PC-3 (cell line): ENCODE measurements around the gene SH3PXD2A. TPM values are rescaled to one million over a fixed set of nuclear protein-coding genes. Genes with fewer than 3 reads are reported as not detected.

ENCODE experiments used
- ATAC-seq: fragments of 200-7000 bp; cut with Tn5 transposase; 2 replicates; pipeline ENCODE4 v1.9.1; 2020; ENCODE audit warnings: mild to moderate bottlenecking, moderate library complexity
- BruUV-seq: library from RNA; stranded (reverse); fragments of 400-500 nt; replicated peaks from 2 replicates; lab custom pipeline; 2021; lab: Mats Ljungman, UMichigan
- CTCF ChIA-PET: fragments of 300-600 bp; sonication (Branson Sonifier 250); formaldehyde crosslinking; loops from one replicate; lab custom pipeline; 2022; ENCODE audit warnings: antibody characterized with exemption; lab: Charles Lee
- POLR2A ChIA-PET: fragments of 300-600 bp; sonication (Branson Sonifier 250); formaldehyde crosslinking; loops from one replicate; lab custom pipeline; 2022; ENCODE audit warnings: antibody characterized with exemption; ENCODE audit not compliant: unreplicated experiment; lab: Charles Lee
- DNase-seq: peaks from one replicate; pipeline ENCODE4 v3.0.0-alpha.2; 2015
- H2AFZ ChIP-seq: fragments of 300-600 bp; sonication (generic); 2 replicates; pipeline ENCODE4 v1.6.0; 2016; ENCODE audit warnings: antibody characterized with exemption, low read length
- H3F3A ChIP-seq: fragments of 300-600 bp; sonication (generic); one replicate; pipeline ENCODE4 v1.6.0; 2017; ENCODE audit warnings: antibody characterized with exemption, low read length, control low read depth, mild to moderate bottlenecking; ENCODE audit not compliant: unreplicated experiment
- H3K27ac ChIP-seq: fragments of 300-600 bp; sonication (generic); 2 replicates; pipeline ENCODE4 v1.5.1; 2016; ENCODE audit warnings: mild to moderate bottlenecking, low read length
- H3K27me3 ChIP-seq: fragments of 300-600 bp; sonication (generic); 2 replicates; pipeline ENCODE4 v1.6.1; 2016; ENCODE audit warnings: low read length, mixed read lengths
- H3K36me3 ChIP-seq: fragments of 300-600 bp; sonication (generic); 2 replicates; pipeline ENCODE4 v1.6.1; 2016; ENCODE audit warnings: low read depth, mixed run types, low read length, mixed read lengths
- H3K4me1 ChIP-seq: fragments of 300-600 bp; sonication (generic); 2 replicates; pipeline ENCODE4 v1.5.1; 2016; ENCODE audit warnings: low read length; ENCODE audit not compliant: insufficient read depth
- H3K4me2 ChIP-seq: fragments of 300-600 bp; sonication (generic); 2 replicates; pipeline ENCODE4 v1.6.0; 2016; ENCODE audit warnings: low read length
- H3K4me3 ChIP-seq: fragments of 300-600 bp; sonication (generic); 2 replicates; pipeline ENCODE4 v1.5.1; 2016; ENCODE audit warnings: mild to moderate bottlenecking, low read length, mixed read lengths
- H3K79me2 ChIP-seq: fragments of 300-600 bp; sonication (generic); 2 replicates; pipeline ENCODE4 v1.6.1; 2017; ENCODE audit warnings: low read length, mixed read lengths
- H3K9ac ChIP-seq: fragments of 300-600 bp; sonication (generic); 2 replicates; pipeline ENCODE4 v1.6.0; 2016; ENCODE audit warnings: mild to moderate bottlenecking, low read length
- H3K9me2 ChIP-seq: fragments of 300-600 bp; sonication (generic); replicated peaks from 2 replicates; pipeline ENCODE4 v1.6.1; 2016; ENCODE audit warnings: mixed run types, low read length, mixed read lengths
- H3K9me3 ChIP-seq: fragments of 300-600 bp; sonication (generic); 2 replicates; pipeline ENCODE4 v1.6.1; 2016; ENCODE audit warnings: low read length, mixed read lengths
- H4K20me1 ChIP-seq: fragments of 300-600 bp; sonication (generic); 2 replicates; pipeline ENCODE4 v1.6.1; 2016; ENCODE audit warnings: low read length, mixed read lengths
- CTCF ChIP-seq: fragments of 300-600 bp; sonication (generic); conservative IDR thresholded peaks from 2 replicates; pipeline ENCODE4 v1.5.1; 2017; ENCODE audit warnings: antibody characterized with exemption, low read depth, mild to moderate bottlenecking, low read length
- EZH2 ChIP-seq: fragments of 300-600 bp; sonication (generic); IDR thresholded peaks from one replicate; pipeline ENCODE4 v1.6.1; 2017; ENCODE audit warnings: antibody characterized with exemption, mild to moderate bottlenecking, low read length; ENCODE audit not compliant: unreplicated experiment
- EZH2phosphoT487 ChIP-seq: fragments of 300-600 bp; sonication (generic); IDR thresholded peaks from 2 replicates; pipeline ENCODE4 v1.6.1; 2018; ENCODE audit warnings: mild to moderate bottlenecking, antibody characterized with exemption, low read length, borderline replicate concordance
- intact Hi-C: fragments of 100-400 bp; cut with micrococcal nuclease; formaldehyde crosslinking; loops from 2 replicates; pipeline ENCODE4 v1.9.0; 2023
- total RNA-seq: library from RNA; depleted of rRNA; stranded (reverse); fragments of >200 nt; gene quantifications from 2 replicates; pipeline ENCODE4 v1.2.3, GENCODE V29; 2014

The SH3PXD2A gene
- total RNA-seq, 1 experiment from 2014 or later = 3.4 TPM

DNA sequence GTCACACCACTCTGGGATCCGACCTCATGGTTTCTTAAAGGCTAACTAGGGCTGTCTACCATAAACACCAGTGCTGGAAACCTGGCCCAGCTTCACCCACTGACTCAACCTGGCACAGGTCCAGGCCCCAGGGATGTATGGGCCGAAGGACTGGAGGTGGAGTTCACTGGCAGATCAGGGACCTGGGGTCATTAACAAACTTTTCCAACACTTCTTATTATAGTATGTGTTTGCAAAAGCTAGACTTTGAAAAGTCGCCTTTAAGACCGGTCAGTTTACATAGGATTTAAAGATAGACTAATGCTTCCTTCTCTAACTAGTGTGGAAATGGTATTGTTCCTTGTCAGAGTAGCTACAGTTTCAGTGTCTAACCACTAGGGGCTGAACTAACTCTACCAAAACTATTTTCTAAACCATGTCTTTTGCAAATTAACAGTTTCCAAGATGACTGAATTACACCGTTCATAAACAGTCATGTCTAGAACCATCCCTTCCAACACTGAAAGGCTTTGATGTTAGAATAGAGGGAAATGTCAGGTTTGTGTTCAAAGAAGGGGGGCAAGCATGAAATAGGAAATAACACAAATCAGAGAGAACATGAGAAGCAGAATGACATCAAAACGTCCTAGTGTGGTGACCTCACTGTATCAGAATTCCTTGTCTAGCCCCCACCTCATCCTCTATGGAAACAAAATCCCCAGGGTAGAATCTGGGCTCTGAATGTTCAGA, 32.9 kb upstream of the SH3PXD2A start:
- H2AFZ ChIP-seq = no peak overlapping the region

DNA sequence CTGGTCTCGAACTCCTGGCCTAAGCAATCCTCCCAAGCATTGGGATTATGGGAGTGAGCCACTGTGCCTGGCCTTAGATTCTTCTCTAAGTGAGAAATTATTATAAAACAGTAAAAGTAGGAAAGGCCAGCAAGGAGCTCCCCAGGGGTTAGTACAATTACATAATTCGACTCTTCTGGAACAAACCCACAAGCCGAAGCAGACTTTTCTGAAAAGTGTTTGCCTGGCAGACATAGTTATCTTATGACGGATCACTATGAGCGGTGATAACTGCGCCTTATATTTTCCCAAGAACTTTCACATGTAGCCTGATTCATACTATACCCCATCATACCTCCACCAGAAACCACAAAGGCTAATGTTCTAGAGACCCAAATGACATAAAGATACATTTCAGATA, 30.2 kb upstream of the SH3PXD2A start:
- Histone ChIP-seq H3F3A (peaks cover 1% of the 10 kb centered on the region), H3K4me1 (peaks cover 41% of the 10 kb centered on the region), H3K9me2 (no peaks in the 10 kb centered on the region), H3K27ac (no peak overlapping the region), H3K4me2 (no peak overlapping the region), H3K9ac (no peak overlapping the region), H3K27me3 (no peaks in the 10 kb centered on the region), H3K36me3 (peaks cover 4% of the 10 kb centered on the region; the same call in 1 of the 2 replicates), H3K9me3 (no peaks in the 10 kb centered on the region), H4K20me1 (no peaks in the 10 kb centered on the region), H3K4me3 (no peak overlapping the region), H3K79me2 (no peaks in the 10 kb centered on the region), H2AFZ (no peak overlapping the region)
- ChIA-PET POLR2A (no interaction called here), CTCF (no interaction called here)
- DNase-seq (no peak), ATAC-seq (no peak)
- intact Hi-C loops = no loop called here
- BruUV-seq = no TSS peak
- no peak for TF ChIP-seq CTCF
- TF ChIP-seq EZH2 = no peak
- TF ChIP-seq EZH2phosphoT487 = no peak

More for the DNA sequence above, 32.9 kb upstream of the SH3PXD2A start:
- intact Hi-C loops = loop anchor here (1.0 kb wide), 5 partner anchors 133 to 321 kb away; no protein-coding TSS in a partner anchor
- Histone ChIP-seq H3K27ac (peak overlapping the region; percentile 100), H3K27me3 (no peaks in the 10 kb centered on the region), H3K36me3 (peaks cover 13% of the 10 kb centered on the region), H3K79me2 (no peaks in the 10 kb centered on the region), H3K4me2 (peak overlapping the region; percentile 69), H3K4me3 (no peak overlapping the region), H3F3A (peaks cover 8% of the 10 kb centered on the region), H4K20me1 (no peaks in the 10 kb centered on the region), H3K9ac (peak overlapping the region; percentile 84), H3K9me3 (no peaks in the 10 kb centered on the region), H3K4me1 (peaks cover 51% of the 10 kb centered on the region), H3K9me2 (no peaks in the 10 kb centered on the region)
- no TSS peak for BruUV-seq
- DNase-seq = peak; percentile 83
- ChIA-PET CTCF (interaction anchor here (0.5 to 1.1 kb wide), 7 partner anchors 28 to 379 kb away, joined by 3 to 18 read pairs (median 3); no protein-coding TSS in a partner anchor), POLR2A (interaction anchor here (0.5 to 0.9 kb wide), 5 partner anchors 33 to 235 kb away, joined by 3 to 7 read pairs (median 4); partner anchors contain the start of gene SFR1)
- ATAC-seq = peak; percentile 31
- TF ChIP-seq EZH2 (no peak), CTCF (peak; percentile 87)
